Activated naive CD4-positive, alpha-beta T cell treated with anti-CD3 and anti-CD28 coated beads, Interleukin-2, amount 10 ng/mL, durations not matched to agents 7 days and 5 days (primary cell): Measurements from ENCODE around the gene SEMA4C.
A peak's percentile ranks its signal among the peaks of the same experiment; 100 is the strongest.
"Not testable (repeated sequence)": the region's sequence is repeated elsewhere in the genome, so short reads cannot be mapped to it uniquely, and the experiment has no call there.

Experiments used
- CTCF ChIA-PET: fragments of 350-600 bp; sonication (Branson Sonifier 250); formaldehyde crosslinking; loops from one replicate; lab custom pipeline; 2021; ENCODE audit warnings: antibody characterized with exemption; lab: Charles Lee
- DNase-seq: peaks from one replicate; pipeline ENCODE4 v3.0.0-alpha.2; 2020
- H3K27ac Mint-ChIP-seq: one replicate; pipeline ENCODE4 v1.8.0; 2021; ENCODE audit warnings: mild to moderate bottlenecking, moderate library complexity, mixed read lengths
- H3K27me3 Mint-ChIP-seq: one replicate; pipeline ENCODE4 v1.8.0; 2021; ENCODE audit warnings: mild to moderate bottlenecking, mixed read lengths
- H3K36me3 Mint-ChIP-seq: one replicate; pipeline ENCODE4 v1.8.0; 2021; ENCODE audit warnings: mixed read lengths
- H3K4me1 Mint-ChIP-seq: one replicate; pipeline ENCODE4 v1.8.0; 2021; ENCODE audit warnings: mixed read lengths
- H3K4me3 Mint-ChIP-seq: one replicate; pipeline ENCODE4 v1.8.0; 2021; ENCODE audit warnings: mild to moderate bottlenecking, moderate library complexity, mixed read lengths
- H3K9me3 Mint-ChIP-seq: one replicate; pipeline ENCODE4 v1.8.0; 2021; ENCODE audit warnings: mixed read lengths

The SEMA4C gene

DNA sequence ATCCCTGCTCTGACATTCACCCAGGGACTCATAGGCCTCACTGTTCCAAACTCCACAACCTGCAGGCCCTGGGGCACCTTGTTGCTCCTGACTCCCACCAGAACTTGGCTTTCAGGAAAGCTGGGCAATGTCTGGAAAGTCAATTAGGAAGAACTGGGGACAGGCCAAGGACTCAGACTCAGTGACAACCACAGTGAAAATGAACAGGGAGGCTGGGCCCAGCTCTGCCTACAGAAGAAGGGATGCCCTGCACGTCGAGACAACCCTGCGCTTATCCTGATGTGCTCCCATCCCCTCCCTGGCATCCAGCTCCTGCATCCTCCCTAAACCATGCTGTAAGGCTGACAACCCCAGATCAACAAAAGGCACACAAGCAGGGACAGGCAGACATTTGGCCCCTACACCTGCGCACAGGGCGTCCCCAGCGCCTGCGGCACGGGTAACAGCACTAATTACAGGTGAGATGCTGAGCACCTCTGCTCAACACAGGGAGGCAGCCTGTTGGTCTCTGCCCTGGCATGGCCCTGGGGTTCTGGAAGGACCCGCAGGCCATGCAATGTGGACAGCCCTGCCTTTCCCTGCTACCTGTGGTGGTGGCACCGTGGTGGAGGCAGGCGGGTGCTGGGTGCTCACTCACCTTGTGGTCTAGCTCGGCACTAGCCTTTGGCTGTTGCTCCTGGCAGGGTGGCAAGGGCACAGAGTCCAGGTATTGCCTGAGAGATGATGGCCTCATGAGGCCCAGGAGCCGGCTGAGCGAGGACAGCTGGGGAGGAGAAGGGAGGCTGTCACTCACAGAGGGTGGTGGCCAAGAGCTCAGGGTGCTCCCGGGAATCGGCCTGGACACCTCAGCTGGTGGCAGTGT, 23.6 kb upstream of the SEMA4C start:
- Mint-ChIP-seq H3K27ac (peak overlapping the region; percentile 34), H3K27me3 (peaks cover 23% of the 10 kb centered on the region), H3K36me3 (no peaks in the 10 kb centered on the region), H3K4me3 (no peak overlapping the region), H3K9me3 (no peaks in the 10 kb centered on the region), H3K4me1 (peaks cover 66% of the 10 kb centered on the region)
- DNase-seq, result no peak
- CTCF ChIA-PET, result no interaction called here

DNA sequence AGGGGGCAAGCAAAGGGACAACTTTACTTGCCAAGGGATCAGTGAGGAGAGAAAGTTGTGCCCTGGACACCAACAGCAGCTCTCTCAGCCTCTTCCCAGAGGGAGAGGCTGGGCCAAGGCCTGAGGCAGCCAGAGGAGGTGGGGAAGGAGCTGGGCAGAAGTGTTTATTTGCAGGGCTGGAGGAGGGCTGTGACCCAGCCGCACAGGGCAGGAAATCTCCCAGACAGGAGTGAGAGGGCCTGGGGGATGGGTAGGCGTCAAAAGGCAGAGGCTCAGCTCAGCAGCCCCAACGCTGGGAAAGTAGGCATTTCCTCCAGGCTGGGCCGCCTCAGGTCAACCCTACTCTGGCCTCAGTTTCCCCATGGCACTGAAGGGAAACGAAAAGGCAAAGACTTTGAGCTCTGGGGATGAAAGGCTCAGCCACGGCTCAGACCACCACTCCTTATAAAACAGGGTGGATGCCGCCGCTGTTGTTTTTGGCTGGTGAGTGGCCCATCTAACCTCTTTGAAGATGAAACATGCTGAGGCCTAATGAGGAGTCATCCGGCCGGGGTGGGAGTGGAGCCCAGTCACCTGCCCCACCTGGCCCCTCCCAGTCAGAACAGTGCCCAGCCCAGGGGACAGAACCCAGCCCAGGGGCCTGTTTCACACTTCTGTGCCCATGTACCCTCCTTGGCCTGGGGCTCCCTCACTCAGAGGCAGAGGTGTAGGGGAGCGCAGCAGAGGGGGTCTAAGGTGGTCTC, 21.9 kb upstream of the SEMA4C start:
- DNase-seq, result peak; percentile 61
- Mint-ChIP-seq H3K9me3 (no peaks in the 10 kb centered on the region), H3K27me3 (peaks cover 10% of the 10 kb centered on the region), H3K4me3 (no peak overlapping the region), H3K36me3 (no peaks in the 10 kb centered on the region), H3K27ac (peak overlapping the region; percentile 63), H3K4me1 (peaks cover 62% of the 10 kb centered on the region)
- CTCF ChIA-PET, result interaction anchor here (1.3 to 2.2 kb wide), 2 partner anchors 21 to 58 kb away, joined by 4 to 5 read pairs; no protein-coding TSS in a partner anchor

DNA sequence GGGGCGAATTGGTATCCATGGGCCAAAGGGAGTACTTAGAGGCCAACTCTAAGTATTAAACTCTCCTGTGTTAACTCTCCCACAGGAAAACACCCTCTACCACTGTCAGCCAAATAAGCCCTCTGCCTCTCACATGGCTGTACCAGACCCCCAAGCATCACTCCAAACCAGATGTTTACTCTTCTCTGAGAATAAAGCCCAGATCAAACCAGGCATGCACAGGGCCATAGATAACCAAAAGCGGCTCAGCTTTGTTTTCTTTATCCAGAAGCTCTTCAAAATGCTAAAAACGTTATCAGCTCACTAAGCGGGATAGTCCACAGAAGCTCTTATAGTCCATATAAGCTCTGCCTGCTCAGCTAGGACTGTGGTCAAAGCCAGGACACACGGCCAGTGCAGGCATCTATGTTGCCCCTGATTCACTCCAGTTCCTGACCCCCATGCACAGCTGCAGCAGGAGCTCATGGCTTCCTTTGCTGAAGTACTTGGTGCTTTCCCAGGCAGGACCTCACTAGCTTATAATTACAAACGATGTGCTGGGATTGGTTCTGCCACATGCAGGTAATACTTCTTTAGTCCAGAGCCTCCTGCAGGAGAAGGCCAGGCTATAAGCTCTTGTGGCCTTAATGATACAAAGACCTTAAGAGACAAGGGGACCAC, 21.0 kb upstream of the SEMA4C start:
- CTCF ChIA-PET, result interaction anchor here (1.3 to 2.2 kb wide), 3 partner anchors 22 to 60 kb away, joined by 4 to 5 read pairs (median 4); no protein-coding TSS in a partner anchor
- H3K27me3 Mint-ChIP-seq, result peaks cover 14% of the 10 kb centered on the region
- H3K4me3 Mint-ChIP-seq, result no peak overlapping the region
- H3K4me1 Mint-ChIP-seq, result peaks cover 54% of the 10 kb centered on the region
- peak overlapping the region; percentile 24 for H3K27ac Mint-ChIP-seq
- no peak for DNase-seq
- no peaks in the 10 kb centered on the region for H3K9me3 Mint-ChIP-seq
- no peaks in the 10 kb centered on the region for H3K36me3 Mint-ChIP-seq

DNA sequence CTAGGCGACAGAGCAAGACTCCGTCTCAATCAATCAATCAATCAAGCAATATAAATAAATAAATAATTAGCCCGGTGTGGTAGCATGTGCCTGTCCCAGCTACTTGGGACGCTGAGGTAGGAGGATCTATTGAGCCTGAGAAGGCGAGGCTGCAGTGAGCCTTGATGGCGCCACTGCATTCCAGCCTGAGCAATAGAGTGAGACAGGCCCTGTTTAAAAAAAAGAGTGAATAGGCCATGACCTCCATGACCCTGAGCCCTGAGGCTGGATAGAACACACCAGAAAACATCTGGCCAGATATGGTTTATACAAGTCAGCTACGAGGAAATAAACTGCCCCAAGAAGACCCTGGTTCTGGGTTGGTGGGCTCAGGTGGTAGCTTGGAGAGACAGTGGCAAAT, 20.4 kb upstream of the SEMA4C start:
- peaks cover 48% of the 10 kb centered on the region for H3K4me1 Mint-ChIP-seq
- H3K36me3 Mint-ChIP-seq, result no peaks in the 10 kb centered on the region
- no peak overlapping the region for H3K4me3 Mint-ChIP-seq
- H3K27ac Mint-ChIP-seq, result no peak overlapping the region
- no peaks in the 10 kb centered on the region for H3K9me3 Mint-ChIP-seq
- DNase-seq, result no peak
- peaks cover 20% of the 10 kb centered on the region for H3K27me3 Mint-ChIP-seq
- CTCF ChIA-PET, result interaction anchor here (1.3 to 2.2 kb wide), 2 partner anchors 59 to 61 kb away, joined by 4 to 5 read pairs; no protein-coding TSS in a partner anchor

DNA sequence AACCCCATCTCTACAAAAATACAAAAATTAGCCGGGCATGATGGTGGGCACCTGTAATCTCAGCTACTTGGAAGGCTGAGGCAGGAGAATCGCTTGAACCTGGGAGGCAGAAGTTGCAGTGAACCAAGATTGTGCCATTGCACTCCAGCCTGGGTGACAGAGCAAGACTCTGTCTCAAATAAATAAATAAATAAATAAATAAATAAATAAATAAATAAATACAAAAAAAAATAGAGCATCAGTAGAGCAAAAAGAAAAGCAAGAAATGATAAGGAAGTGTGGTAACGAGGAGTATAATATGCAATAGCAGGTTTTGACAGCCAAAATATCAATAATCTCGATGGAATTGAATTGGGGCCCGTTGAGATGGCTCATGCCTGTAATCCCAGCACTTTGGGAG, 19.6 kb upstream of the SEMA4C start:
- H3K4me1 Mint-ChIP-seq, result peaks cover 44% of the 10 kb centered on the region
- CTCF ChIA-PET, result interaction anchor here (1.3 to 2.2 kb wide), 2 partner anchors 60 to 62 kb away, joined by 4 to 5 read pairs; no protein-coding TSS in a partner anchor

DNA sequence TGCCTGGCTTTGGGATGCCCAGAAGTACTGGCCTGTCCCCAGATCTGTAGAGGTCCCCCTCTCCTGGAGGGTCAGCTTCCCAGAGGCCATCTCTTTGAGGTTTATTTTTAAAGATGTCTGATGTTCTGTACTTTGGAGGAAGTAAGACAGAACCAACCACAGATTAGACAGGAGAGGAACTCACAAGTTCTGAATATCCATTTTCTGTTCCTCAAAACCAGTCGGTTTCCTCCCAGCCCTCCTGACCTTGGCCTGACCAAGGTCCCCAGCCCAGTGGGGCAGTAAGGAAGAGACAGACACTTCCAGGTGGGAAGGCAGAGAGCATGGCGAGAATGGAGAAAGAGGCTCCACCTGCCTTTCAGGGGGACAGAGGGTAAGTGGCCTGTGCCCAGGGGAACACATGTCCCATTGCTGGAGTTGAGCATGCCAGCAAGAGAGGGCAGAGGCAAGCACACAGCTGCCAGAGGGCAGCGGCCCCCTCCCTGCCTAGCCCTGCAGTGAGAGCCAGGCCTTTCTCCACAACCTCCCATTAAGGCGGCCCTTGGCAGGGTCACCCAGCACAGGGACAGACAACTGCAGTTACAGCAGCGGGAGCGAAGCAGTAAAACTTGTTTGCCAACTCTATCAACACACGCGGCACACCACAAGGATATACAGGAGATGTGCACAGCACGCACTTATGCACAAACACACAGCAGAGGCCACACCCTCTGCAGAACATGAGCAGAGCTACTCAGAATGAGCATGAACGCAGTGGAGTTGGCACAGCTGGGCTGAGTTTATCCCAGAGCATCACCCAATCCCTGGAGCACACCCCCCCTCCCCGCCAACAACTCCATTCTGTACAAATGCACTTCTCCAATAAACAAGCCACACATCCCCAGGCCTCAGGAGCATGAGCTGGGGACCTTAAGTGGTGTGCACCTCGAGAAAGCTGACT, 18.5 kb upstream of the SEMA4C start:
- peak; percentile 43 for DNase-seq
- CTCF ChIA-PET, result interaction anchor here (1.1 to 1.6 kb wide), 2 partner anchors 31 to 62 kb away, joined by 3 to 4 read pairs; partner anchors contain the start of gene ANKRD39
- Mint-ChIP-seq H3K27me3 (peaks cover 39% of the 10 kb centered on the region), H3K4me1 (peaks cover 44% of the 10 kb centered on the region), H3K27ac (no peak overlapping the region), H3K36me3 (no peaks in the 10 kb centered on the region), H3K9me3 (no peaks in the 10 kb centered on the region), H3K4me3 (no peak overlapping the region)

More for the DNA sequence above, 19.6 kb upstream of the SEMA4C start:
- not testable (repeated sequence) for H3K36me3 Mint-ChIP-seq, H3K4me3 Mint-ChIP-seq, H3K9me3 Mint-ChIP-seq, DNase-seq, H3K27ac Mint-ChIP-seq
- peaks cover 27% of the 10 kb centered on the region for H3K27me3 Mint-ChIP-seq

DNA sequence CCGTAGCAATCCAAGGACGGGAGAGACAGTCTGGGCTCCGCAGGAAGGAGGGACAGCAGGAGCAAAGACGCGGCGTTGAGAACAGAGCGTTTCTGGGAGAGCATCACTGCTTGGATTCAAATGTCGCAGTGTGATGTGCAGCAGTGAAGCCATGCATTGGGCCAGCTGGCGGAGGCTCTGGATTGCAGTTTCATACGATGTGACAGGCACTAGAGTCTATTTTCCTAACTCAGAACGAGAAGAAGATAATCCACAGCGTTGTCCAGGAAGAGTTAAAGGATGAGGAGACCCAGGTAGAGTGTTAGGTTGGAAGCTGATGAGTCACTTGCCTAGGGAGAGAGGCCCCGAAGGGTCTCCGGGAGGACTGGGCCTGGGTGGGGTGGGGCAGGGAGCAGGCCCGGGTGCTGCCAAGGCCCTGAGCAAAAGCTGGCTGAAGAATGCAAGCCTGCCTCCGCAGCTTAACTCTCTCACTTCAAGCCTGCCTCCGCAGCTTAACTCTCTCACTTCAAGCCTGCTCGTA, 17.7 kb upstream of the SEMA4C start:
- H3K4me3 Mint-ChIP-seq, result no peak overlapping the region
- H3K4me1 Mint-ChIP-seq, result peaks cover 39% of the 10 kb centered on the region
- CTCF ChIA-PET, result interaction anchor here (1.4 to 1.6 kb wide), 2 partner anchors 63 to 65 kb away, joined by 4 read pairs; no protein-coding TSS in a partner anchor
- no peak overlapping the region for H3K27ac Mint-ChIP-seq
- no peaks in the 10 kb centered on the region for H3K9me3 Mint-ChIP-seq
- peaks cover 45% of the 10 kb centered on the region for H3K27me3 Mint-ChIP-seq
- H3K36me3 Mint-ChIP-seq, result no peaks in the 10 kb centered on the region
- DNase-seq, result no peak

DNA sequence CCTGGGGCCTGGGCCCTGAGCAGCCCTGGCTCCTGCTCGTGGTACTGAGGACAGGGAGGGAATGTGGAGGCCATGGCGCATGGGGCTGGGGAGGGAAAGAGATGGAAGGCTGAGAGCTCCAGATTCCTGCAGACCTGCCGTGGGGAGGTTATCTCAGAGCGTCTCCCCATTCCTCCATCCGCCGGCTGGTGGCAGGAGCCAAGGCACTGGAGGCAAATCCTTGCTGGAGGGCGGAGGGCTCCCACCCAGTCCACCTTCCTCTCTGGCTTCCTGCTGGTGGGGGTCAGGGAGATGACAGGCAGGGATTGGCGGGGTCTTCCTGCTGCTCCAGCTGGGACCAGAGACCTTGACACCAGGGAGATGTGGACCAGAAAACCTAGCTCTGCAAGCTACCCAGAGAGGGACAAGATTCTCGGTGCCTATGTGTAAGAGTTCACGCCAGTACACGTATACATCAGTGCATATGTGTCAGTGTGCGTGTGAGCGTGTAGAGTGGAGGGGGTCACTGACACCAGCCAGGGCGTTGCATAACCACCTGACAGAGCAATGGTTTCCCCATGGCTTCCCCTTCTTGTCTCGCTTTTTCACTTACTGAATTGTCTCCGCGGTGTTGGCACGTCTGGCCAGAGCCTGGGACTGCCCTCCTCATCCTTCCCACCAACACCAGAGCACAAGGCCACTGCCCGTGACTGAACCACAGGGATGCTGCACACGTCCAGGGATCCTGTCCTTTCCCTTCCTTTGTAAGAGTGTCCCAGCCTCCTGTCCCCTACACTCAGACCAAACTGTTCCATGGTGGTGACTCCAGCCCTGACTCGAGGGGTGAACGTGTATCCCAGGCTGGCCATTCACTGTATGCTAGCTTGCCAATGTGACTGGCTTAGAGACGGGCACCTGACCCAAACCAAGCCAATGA, 15.8 kb upstream of the SEMA4C start:
- Mint-ChIP-seq H3K36me3 (no peaks in the 10 kb centered on the region), H3K4me3 (no peak overlapping the region), H3K27me3 (peaks cover 59% of the 10 kb centered on the region), H3K27ac (peak overlapping the region; percentile 42), H3K9me3 (no peaks in the 10 kb centered on the region), H3K4me1 (peaks cover 20% of the 10 kb centered on the region)
- CTCF ChIA-PET, result interaction anchor here (0.6 to 1.4 kb wide), 2 partner anchors 67 to 106 kb away, joined by 3 to 4 read pairs; no protein-coding TSS in a partner anchor
- DNase-seq, result no peak

DNA sequence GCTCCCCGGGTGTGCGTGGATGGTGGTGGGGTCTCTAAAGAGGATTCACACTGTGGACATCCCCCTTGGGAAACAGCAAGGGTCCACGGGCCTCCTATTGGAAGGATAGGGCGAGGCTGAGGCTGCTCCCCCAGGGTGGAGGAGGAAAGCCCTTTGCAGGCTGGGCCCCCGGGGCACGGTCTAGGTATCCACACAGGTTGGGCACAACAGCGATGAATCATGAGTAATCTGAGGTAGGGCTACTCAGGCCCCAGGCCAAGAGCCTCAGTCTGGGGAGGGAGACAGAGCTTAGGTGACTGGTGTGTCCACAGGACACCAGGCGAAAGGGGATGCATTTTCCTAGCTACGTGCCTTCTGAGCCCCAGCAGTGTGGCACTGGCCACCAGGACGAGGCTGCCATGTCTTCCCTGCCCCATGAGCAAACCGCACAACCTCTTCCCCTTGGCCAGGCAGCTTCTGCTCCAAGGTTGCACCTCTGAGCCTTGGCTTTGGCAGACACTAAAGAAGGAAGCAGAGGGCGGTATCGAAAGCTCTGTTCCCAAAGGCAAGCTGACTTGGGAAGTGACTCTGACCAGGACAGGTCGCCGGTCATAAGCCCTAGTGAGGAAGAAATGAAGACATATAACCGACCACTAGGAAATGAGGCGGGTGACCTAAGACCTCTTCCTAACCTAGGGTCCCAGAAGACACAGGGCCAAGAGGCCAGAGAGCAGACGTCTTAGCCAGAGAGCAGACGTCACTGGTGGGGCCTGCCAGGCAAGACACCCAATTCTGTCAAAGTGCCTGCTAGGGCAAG, 14.6 kb upstream of the SEMA4C start:
- Mint-ChIP-seq H3K27me3 (peaks cover 69% of the 10 kb centered on the region), H3K36me3 (no peaks in the 10 kb centered on the region), H3K9me3 (no peaks in the 10 kb centered on the region), H3K4me1 (peaks cover 15% of the 10 kb centered on the region), H3K27ac (no peak overlapping the region), H3K4me3 (no peak overlapping the region)
- no peak for DNase-seq
- CTCF ChIA-PET, result no interaction called here

DNA sequence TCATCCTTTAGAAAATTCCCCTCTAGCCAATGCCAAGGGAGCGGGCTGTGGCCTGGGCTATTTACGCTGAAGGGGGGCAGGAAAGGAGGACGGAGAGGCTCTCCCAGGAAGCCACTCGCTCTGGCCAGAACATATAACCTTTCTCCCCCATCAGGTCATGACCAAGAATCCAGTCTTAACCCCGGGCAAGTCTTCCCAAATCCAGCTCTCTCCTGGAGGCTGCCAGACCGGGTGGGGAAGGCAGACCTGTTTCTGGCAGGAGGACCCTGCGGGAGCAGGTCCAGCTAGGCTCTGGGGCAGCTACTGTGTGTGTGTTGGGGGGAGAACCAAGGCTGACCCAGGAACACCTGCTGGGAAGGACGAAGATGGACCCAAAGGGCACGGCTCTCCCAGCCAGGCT, 13.4 kb upstream of the SEMA4C start:
- no peaks in the 10 kb centered on the region for H3K36me3 Mint-ChIP-seq
- CTCF ChIA-PET, result no interaction called here
- no peak overlapping the region for H3K4me3 Mint-ChIP-seq
- H3K27ac Mint-ChIP-seq, result no peak overlapping the region
- DNase-seq, result no peak
- peaks cover 81% of the 10 kb centered on the region for H3K27me3 Mint-ChIP-seq
- H3K4me1 Mint-ChIP-seq, result peaks cover 5% of the 10 kb centered on the region
- H3K9me3 Mint-ChIP-seq, result no peaks in the 10 kb centered on the region

DNA sequence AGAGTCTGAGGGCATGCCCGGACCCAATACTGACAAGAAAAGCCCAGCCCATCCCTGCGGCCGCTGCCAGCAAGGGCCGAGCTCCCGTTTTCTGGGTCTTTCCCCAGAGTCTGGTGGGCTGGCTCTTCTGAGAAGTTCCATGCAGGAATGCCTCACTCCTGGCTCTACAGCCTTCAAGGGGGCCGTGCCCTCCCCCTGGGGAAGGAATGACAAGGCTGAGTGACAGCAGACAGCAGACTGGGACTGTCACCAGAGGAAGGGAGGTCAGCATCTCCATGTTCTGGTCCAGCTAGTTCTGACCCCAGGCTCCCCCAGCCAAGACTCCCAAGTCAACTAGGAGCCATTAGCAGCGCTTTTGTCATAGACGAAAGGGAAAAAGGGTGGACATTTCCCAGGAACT, 13.0 kb upstream of the SEMA4C start:
- peaks cover 85% of the 10 kb centered on the region for H3K27me3 Mint-ChIP-seq
- no peak for DNase-seq
- peaks cover under 1% of the 10 kb centered on the region for H3K4me1 Mint-ChIP-seq
- CTCF ChIA-PET, result no interaction called here
- no peaks in the 10 kb centered on the region for H3K9me3 Mint-ChIP-seq
- no peaks in the 10 kb centered on the region for H3K36me3 Mint-ChIP-seq
- no peak overlapping the region for H3K27ac Mint-ChIP-seq
- H3K4me3 Mint-ChIP-seq, result no peak overlapping the region
